Activated CD8-positive, alpha-beta memory T cell treated with anti-CD3 and anti-CD28 coated beads for 24 hours (primary cell): ENCODE results near the gene IFNA7.
"Not testable (repeated sequence)": the region's sequence is repeated elsewhere in the genome, so short reads cannot be mapped to it uniquely, and the experiment has no call there.

Experiments used
- DNase-seq: peaks from one replicate; pipeline ENCODE4 v3.0.0-alpha.2; 2020

Gene IFNA7

GRCh38 chr9:21202105-21202504 lies at the start of gene IFNA7:
Gene IFNA7 (minus strand): TSS chr9:21202205. CDS start chr9:21202165, 40 bp downstream.
- not testable (repeated sequence) for DNase-seq

GRCh38 chr9:21251638-21252037 lies 49.6 kb upstream of the IFNA7 start:
- DNase-seq, result no peak

- DNase-seq, result no peak
These were observed 49.2 kb upstream of the IFNA7 start for GRCh38 chr9:21251190-21251589.

- DNase-seq, result no peak
These were observed 42.8 kb upstream of the IFNA7 start for GRCh38 chr9:21244836-21245235.

GRCh38 chr9:21239911-21240310 lies 37.9 kb upstream of the IFNA7 start, which contains the start of gene IFNA14:
Gene IFNA14 (minus strand): TSS chr9:21240005. CDS start chr9:21239935, 70 bp downstream.
- DNase-seq, result no peak

- DNase-seq, result not testable (repeated sequence)
These were observed 34.3 kb upstream of the IFNA7 start for GRCh38 chr9:21236360-21236714.

- not testable (repeated sequence) for DNase-seq
These were observed 33.7 kb upstream of the IFNA7 start for GRCh38 chr9:21235468-21236359.

GRCh38 chr9:21234153-21234687 lies 32.2 kb upstream of the IFNA7 start:
- DNase-seq, result no peak

- DNase-seq, result no peak
These were observed 31.3 kb upstream of the IFNA7 start for GRCh38 chr9:21233258-21233657.

GRCh38 chr9:21228122-21228521 lies 26.1 kb upstream of the IFNA7 start, which contains the start of gene IFNA17:
Gene IFNA17 (minus strand): TSS chr9:21228222. CDS start chr9:21228173, 49 bp downstream.
- DNase-seq, result no peak

- not testable (repeated sequence) for DNase-seq
These were observed 15.2 kb upstream of the IFNA7 start, which contains the start of gene IFNA16 for GRCh38 chr9:21217211-21217610. Gene IFNA16 (minus strand): TSS chr9:21217311. CDS start chr9:21217305, 6 bp downstream.

- not testable (repeated sequence) for DNase-seq
These were observed 11.7 kb upstream of the IFNA7 start for GRCh38 chr9:21213411-21214326.

GRCh38 chr9:21212160-21212559 lies 10.2 kb upstream of the IFNA7 start:
- not testable (repeated sequence) for DNase-seq

GRCh38 chr9:21210782-21211181 lies 8.8 kb upstream of the IFNA7 start:
- DNase-seq, result not testable (repeated sequence)

- DNase-seq, result no peak
These were observed 8.3 kb upstream of the IFNA7 start for GRCh38 chr9:21210311-21210710.

GRCh38 chr9:21207043-21207442 lies 5.0 kb upstream of the IFNA7 start, which contains the start of gene IFNA10:
Gene IFNA10 (minus strand): TSS chr9:21207143. CDS start chr9:21207097, 46 bp downstream.
- not testable (repeated sequence) for DNase-seq

- DNase-seq, result no peak
These were observed 3.2 kb upstream of the IFNA7 start for GRCh38 chr9:21205204-21205603.

GRCh38 chr9:21194867-21195776 lies 6.9 kb downstream of the IFNA7 start:
- not testable (repeated sequence) for DNase-seq

GRCh38 chr9:21187487-21187886 lies 14.5 kb downstream of the IFNA7 start, which contains the start of gene IFNA4:
Gene IFNA4 (minus strand): TSS chr9:21187587. CDS start chr9:21187531, 56 bp downstream.
- DNase-seq, result not testable (repeated sequence)

- not testable (repeated sequence) for DNase-seq
These were observed 18.9 kb downstream of the IFNA7 start for GRCh38 chr9:21182810-21183736.
